ENCODE measurements around the gene KLHDC4.

Gene KLHDC4

DNA sequence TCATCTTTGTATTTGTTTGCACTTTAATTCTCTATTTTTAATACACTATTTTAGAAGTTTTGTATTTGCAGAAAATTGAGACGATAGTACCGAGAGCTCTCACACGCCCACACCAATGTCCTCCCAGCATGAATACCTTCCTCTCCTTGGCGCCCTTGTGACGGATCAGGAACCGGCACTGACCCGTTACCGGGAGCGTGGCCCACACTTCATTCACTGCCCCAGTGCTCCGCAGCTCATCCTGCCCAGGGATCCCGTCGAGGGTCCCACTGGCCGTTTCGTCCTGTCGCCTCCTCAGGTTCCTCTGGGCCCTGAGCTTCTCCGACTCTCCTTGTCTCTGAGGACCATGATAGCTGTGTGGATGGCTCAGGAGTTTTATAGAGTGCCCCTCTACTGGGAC lies 50.6 kb downstream of the KLHDC4 start:
- DNase-seq: no peak

DNA sequence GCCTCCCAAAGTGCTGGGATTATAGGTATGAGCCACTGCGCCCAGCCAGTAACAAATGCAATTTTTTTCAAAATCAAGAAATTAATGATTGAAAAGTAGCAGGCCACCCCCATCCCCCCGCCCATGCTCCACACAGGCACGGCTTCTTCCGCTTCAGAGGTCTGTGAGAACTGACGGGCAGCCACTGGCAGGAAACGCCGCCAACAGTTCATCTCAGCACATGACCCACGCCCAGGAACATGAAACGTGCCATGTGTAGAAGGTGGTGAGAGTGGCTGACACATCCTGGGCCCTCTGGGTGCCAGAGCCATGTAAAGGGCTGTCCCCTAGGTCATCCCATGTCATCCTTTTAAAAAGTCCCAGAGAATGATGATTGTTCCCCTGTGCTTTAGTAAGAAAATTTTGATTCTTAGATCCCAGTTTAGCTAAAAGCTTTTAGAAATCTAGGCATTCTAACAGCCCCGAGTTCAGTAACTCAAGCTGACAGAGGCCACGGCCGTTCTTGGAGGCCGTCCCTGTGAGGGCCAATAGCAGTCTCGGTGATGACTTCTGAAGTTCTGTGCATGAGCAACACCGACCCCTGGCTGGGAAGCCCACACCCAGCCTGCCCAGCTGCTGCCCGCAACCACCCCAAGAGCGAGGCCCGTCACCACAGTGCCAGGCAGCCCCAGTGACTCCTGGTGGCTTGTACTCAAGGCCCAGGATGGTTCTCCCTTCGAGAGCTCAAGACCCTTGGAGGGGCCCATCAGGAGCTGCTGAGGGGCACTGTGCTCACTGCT lies 52.1 kb downstream of the KLHDC4 start:
- no peak for DNase-seq

DNA sequence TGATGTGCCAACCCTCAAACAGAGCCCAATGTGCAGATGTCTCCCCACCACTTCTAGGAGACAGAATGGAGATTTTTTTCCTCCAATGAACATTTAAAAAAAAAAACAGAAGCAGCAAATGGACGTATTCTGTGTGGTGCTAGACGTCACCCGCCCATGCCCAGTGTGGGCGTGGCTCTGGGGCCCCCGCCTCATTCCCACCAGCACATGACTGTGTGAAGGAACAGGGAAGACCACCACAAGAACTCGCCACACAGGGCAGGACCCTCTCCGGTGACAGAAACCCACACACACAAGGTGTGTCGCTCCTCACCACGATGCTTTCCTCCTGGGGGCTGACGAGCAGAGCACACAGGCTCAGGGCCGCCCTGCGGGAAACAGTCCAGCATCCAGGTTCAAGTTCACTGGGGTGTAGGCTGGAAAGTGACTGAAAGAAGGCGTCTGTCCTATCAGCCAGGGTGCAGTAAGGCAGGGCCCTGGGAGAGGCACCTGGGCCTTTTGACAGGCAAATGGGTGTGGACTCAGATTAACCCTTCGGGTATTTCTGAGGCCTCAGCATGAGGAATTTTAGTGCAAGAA lies 53.5 kb downstream of the KLHDC4 start:
- no peak for DNase-seq

DNA sequence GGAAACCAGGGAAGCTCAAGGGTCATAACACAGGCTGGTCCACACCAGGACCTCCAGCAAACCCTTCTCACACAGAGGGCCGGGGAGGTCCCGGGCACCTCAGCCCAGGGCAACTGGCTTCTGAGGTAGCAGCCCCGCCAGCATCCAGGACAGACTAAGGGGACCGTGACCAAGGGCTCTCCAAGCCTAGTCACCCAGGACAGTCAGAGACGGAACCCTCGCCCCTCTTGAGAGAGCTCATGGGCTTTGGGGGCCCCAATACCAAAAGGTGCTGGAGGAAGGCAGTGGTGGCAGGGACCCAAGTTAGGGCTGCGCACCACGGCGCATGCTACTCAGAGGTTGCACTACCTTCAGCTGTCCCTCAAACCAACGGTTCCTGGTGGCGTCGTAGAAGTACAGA lies 54.9 kb downstream of the KLHDC4 start:
- DNase-seq: no peak

DNA sequence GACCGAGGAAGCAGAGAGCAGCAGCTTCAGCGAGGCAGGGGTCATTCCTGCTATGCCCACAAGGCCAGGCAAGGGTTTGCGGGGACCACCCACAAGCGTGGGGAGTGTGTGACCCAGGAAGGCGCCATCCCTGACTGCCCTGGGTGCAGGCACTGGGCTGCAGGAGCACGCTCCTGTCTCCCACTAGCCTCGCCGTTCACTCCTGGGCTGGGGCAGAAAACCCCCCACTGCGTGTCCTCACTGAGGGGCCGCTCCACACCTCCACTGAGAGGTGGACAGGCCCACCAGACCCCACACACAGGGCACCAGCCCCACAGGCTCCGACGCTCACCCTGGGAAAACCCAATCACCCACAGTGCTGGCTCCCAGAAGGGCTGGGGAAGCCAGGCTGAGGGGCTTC lies 56.1 kb downstream of the KLHDC4 start:
- no peak for DNase-seq

DNA sequence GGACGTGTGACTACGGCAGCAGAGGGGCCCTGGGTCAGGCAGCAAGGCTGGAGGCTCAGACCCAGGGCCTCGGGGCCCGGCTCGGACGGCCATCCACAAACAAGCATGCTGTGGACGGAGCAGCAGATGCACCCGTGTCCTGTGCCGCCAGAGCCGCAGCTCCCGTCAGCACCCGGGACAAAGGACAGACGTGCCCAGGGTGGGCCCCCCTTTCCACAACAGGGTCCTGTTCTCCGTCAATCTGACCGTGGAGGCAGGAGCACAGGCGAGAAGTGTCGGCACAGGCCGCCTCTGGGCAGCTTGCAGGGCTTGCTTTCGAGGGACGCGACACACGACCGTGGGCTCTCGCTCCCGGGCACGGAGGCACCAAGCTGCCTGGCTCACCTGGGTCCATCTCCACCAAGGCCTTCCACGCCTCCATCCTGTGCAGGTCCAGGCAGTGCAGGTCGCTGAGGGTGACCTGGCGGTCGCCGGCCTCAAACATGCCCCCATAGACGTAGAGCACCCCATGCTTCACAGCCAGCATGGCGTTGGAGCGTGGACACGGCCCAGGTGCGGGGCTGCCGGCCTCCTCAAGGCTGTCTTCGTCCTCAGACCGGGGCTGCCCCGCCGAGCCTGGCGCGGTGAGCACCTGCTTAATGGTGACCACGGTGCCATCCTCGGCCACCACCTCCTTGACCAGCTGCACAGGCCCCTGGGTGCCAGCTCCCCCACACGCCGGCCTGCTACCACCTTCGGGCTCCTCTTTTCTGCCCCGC lies 56.7 kb downstream of the KLHDC4 start:
- no peak for DNase-seq

DNA sequence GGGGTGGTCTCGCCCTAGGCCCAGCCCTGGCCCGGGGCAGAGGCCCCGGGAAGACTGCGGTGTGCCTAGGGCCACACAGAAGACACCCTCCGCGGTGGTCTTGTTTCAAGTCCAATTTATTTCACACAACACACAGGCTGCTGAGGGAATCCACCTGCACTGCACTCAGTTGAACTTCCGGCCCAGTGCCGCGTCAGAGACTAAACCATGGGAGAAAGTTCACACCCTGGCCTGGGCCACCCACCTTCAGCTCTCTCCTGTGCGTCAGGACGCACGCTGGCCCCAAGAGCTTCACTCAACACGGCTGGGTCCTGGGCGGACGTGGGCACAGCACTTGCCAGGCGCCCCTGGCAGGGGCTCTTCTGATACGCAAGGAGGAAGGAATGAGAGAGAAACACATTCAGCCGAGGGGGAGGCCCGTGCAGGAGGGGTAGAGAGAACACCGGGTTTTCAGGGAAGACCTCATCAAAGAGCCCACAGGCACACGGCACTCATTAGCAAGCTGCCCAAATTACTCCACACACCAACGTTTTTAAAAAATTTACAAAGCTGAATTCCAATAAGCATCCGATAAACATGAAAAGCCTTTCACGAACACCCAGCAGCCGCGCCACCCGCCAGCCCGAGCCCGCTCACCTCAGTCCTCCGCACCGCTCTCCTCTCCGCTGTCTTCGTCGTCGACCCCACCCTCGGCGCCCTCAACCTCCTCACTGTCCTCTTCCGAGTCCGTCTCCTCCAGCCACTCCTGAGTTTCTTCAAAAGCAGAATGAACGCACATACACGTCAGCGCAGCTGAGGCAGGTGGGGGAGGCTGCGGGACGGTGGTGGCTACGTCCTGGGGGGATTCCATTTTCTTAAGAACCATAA lies 57.8 kb downstream of the KLHDC4 start:
- DNase-seq: no peak

DNA sequence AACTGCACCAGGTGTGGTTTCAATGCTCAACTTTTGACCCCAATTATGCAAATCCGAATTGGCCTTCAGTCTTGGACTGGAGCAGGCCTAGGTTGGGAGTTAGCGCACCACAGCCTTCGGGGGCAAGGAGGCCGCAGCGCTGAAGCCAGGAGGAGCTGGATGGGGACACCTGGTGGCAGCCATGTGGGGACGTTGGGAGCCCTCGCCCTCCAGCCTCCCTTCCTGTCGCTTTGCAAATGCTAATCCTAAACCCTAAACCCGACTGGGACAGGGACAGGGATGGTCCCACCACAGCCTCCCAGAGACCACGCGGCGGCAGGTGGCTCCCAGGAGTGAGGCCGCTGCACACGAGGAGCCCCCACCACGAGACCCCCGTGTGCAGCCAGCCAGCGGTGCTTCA lies 58.7 kb downstream of the KLHDC4 start:
- no peak for DNase-seq

DNA sequence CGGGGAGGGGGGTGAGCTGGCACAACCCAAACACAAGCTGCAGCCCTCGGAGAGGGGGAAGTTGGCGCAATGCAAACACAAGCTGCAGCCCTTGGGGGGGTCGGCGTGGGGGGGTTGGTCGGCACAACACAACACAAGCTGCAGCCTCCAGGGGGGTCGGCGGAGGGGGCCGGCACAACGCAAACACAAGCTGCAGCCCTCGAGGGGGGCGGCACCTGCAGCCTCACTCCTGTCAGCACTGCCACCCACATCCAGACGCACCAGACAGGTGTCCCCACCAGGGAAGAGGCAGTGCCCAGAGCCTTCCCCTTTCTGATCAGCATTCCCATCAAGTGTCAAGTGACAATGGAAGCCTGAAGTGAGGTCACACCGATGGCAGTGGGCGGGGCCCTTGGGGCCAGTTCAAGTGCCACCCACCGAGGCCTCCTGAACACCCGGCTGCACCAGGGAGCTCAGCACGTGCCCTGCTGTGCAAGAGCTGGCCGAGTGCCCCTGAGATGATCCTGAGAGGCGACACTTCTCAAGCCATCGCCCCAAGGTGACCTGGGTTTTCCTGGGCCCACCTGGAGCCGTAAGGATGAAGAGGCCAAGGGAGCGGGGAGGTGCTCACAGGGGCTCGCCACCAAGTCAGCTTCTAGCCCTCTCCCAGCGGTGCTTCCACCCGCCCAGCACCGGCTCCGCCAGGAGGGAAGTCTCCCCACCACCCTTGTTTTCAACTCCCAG lies 59.3 kb downstream of the KLHDC4 start:
- no peak for DNase-seq

DNA sequence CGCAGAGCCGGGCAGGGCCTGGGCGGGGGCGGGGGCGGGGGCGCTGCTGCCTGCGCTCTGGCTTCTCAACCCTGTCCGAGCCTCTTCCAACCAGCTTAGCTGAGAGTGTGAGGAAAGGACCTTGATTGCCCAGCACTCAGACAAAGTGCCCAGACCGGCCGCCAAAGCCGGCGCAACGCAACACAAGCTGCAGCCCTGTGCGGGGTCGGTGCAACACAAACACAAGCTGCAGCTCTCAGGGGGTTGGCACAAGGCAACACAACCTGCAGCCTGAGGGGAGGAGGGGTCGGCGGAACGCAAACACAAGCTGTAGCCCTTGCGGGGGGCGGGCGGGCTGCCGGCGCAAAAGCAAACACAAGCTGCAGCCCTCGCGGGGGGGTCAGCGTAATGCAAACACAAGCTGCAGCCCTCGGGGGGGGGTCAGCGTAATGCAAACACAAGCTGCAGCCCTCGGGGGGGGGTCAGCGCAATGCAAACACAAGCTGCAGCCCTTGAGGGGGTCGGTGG lies 60.0 kb downstream of the KLHDC4 start:
- no peak for DNase-seq

DNA sequence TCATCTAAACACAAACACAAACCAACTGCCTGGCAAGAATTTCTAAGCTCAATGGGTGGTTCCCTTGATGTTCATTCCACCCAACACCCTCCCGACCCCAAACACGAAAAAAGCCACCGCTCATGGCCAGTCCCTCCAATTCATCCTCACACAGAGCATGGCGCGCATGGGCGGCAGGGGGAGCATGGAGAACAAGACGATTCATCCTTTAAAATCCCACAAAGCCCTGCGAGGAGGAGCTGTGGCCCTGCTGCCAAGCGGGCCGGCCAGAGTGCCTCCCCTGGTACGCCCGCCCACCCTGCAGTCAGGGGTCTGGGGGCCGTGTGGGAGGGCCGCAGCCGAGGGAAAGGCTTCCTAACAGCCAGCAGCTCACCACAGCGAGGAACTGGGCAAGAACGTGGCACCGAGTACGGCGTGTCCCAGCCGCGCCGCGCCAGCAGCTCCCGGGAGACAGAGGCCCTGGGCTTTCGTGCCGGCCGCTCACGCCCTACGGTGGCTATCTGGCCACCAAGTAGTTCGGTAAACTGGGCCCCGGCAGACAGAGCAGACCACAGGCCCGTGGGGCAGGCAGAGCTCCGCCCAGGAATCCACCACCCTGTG lies 60.9 kb downstream of the KLHDC4 start:
- DNase-seq: no peak

DNA sequence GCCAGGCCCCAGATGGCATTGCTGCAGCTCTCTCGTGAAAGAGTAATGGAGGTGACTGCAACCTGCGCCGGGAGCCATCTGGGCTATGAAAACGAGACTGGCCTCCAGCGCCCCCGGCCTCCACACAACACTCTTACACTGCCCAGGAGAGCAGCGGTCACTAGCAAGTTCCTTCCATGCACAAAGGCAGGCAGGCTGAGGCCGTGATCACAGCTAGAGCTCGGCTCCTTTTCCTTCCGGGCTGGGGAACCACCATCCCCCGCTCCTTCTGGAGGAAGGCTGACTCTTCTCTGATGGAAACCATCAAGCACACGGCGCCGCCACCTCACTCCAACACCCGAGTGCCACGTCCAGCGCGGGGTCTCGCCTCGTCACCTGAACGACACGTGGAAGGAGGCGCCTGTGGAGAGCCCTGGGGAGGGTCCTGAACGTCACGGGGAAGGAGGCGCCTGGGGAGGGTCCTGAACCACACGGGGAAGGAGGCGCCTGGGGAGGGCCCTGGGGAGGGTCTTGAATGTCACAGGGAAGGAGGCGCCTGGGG lies 61.9 kb downstream of the KLHDC4 start:
- DNase-seq: no peak

DNA sequence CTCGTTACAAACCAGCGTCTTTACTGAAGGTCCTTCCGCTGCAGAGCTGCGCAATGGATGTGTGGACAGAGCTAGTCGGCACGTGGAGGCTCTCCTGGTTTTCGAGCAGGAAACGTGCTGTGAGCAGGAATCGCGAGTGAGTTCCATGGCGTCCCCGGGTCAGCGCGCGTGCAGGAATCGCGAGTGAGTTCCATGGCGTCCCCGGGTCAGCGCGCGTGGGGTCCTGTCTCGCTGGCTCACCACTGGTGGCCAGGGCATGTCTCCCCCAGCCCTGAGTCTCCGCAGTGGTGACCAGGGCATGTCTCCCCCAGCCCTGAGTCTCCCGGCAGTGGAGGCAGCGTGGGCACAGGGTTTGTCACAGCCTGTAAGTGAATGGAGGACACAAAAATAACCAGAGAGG lies 62.7 kb downstream of the KLHDC4 start:
- no peak for DNase-seq

DNA sequence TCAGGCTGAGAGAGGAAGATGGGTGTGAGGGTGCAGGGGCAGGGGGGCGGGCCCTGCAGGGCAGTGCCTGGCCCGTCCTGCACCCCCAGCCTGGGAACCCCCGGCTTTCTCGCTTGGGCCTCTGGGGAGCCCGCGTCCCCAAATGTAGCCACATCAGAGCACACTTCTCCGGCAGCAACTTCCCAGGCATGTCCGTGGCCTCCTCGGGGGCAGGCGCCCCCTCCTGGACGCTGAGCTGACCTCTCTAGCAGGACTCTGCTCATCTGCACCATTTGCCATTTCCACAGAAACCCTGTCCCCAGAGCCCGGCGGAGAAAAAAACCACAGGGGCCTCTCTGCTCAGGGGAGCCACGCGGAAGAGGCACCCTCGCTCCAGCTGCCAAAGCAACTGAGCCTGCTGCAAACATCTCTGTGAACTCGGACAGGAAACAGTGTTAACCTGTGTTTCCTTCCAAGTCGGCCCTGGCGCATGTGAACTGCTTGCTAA lies 63.4 kb downstream of the KLHDC4 start:
- DNase-seq: no peak

DNA sequence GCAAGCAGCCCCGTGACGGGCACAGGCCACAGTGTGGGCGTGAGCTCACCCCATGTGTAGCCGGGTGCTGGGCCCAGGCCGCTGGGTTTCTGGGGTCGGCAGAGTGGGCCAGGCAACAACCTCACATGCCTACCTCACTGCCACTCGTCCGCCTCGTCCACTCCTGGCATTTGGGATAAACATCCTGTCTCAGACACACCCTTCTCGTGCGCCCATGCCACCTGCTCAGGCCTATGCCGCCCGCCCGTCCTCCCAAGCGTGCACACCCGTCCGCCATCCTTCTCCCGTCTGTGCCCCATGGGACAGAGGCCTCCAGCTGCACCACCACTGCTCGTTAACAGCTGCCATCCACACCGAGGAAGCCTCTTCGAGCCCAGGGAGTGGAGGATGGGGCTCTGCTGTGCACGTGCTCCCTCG lies 64.3 kb downstream of the KLHDC4 start:
- DNase-seq: no peak

DNA sequence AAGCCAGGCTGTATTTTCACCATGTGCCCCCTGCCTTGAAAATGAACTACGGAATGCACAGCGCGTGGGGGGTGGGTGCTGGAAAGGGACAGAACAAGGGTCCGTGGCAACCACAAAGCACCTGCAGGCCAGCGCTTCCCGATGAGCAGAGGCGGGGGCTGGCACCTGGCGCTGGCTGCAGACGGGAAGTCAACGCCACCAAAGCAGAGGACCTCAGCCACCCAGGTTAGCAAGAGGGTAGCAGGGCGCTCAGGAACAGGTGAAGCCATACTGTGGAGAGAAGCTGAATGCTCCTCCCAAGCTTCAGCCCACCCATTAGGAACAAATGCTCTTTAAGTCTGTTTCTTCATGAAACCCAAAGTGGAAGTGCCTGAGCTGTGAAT lies 64.7 kb downstream of the KLHDC4 start:
- DNase-seq: no peak

DNA sequence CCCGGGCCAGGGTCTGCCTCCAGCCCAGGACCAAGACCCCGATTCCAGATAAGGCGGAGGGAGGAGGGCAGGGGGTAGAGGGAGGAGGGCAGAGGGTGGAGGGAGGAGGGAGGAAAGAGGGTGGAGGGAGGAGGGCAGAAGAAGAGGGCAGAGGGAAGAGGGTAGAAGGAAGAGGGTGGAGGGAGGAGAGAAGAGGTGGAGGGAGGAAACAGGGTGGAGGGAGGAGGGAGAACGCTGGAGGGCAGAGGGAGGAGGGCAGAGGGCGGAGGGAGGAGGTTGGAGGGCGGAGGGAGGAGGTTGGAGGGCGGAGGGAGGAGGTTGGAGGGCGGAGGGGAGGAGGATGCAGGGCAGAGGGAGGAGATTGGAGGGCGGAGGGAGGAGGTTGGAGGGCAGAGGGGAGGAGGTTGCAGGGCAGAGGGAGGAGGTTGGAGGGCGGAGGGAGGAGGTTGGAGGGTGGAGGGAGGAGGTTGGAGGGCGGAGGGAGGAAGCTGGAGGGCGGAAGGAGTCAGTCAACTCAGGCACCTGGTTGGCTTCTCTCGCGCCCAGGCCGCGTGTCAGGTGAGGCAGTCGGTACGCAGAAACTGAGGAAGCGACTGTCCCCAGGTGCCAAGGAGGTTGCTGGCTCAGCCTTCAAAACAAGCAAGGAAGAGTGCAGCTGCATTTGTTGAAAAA lies 65.2 kb downstream of the KLHDC4 start:
- DNase-seq: no peak

DNA sequence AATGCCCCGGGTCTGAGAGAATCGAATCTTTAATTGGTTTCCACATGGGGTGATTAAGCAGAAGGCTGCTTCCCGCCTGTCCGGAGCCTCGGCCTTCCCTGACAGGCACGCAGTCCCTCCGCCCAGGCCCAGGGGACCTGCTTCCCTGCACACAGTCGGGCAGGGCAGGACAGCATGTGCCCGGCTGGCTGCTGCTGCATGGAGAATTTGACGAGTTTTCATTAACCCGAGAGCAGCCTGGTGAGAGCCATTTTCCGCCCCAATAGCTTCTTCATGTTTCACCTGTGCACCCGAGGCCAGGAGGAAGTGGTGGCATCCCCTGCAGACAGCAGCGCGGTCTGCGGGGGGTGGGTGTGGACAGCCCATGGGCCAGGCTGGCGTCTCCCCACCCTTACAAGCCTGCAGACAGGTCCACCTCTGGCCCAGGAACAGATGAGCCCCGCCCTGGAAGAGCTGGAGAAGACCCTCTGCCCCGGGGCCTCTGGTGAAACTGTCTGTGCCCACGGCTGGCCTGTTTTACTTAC lies 67.0 kb downstream of the KLHDC4 start:
- no peak for DNase-seq

DNA sequence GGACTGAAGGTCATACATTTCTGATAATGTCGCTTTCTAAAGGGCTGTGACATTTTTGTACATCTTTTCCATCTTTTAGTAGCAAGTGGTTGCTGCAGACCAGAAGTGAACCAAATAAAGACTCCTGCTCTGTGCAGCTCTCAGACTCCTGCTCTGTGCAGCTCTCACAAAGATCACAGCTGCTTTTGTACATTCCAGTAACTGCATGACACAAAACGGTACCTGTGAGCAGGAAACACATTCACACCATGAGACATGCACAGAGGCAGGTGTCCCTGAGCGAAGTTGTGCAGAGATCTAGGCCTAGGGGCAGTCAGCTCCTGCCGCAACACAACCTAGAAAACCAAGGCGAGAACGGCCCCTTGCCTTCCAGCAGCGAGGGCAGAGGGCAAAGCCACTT lies 67.5 kb downstream of the KLHDC4 start:
- no peak for DNase-seq

DNA sequence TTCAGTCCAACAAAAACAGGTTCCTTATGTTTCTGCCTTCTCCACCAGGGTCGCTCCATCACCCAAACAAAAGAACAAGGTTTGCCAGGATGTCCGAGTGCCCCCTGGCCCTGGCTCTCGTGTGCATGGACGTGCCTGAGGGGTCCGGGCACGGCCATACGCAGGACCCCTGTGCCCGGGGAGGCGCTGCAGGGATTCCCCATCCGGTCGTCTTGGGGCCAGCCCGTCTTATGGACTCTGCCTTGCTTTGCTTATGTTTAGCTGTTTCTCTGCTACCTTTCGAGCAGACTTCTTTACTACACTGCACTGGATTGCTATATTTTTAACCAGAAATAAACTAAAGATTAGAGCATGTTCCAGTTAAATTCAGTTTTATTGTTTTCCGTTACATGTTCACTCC lies 68.0 kb downstream of the KLHDC4 start:
- no peak for DNase-seq

DNA sequence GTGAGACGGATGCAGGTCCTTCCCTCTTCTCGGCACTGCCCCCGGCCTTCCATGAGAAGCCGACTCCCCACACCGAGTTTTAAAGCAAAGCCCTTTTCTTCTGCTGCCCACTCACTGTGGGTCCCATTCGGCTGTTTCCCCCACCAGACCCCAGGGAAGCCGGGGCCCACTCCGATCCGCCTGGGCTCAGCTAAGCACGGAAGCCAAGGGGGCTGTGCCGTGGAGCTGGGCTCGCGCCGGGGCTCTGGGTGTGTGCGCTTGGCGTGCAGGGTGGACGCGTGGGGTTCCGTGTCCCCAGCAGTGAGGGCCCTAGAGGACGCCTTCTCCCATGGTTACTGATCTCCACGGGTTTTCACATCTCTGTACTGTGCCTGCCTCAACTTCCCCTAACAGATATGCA lies 68.5 kb downstream of the KLHDC4 start:
- DNase-seq: no peak

All from activated gamma-delta T cell (primary cell).